Activated naive CD4-positive, alpha-beta T cell treated with Interleukin-2 at 50 U/mL for 16 hours (primary cell): ENCODE data around the gene GPALPP1.
"Not testable (repeated sequence)": the region's sequence is repeated elsewhere in the genome, so short reads cannot be mapped to it uniquely, and the experiment has no call there.

ENCODE experiments used
- DNase-seq: peaks from one replicate; pipeline ENCODE4 v3.0.0-alpha.2; 2020

GPALPP1 gene

GRCh38 chr13:44989071-44989889, at the start of gene GPALPP1, which contains the start of gene NUFIP1:
Gene GPALPP1 (plus strand): TSS chr13:44989538. CDS start chr13:44989655, 117 bp downstream.
Gene NUFIP1 (minus strand): TSS chr13:44989471. CDS start chr13:44989436, 35 bp downstream.
- peak; percentile 93 for DNase-seq

GRCh38 chr13:44943411-44943810, 45.9 kb upstream of the GPALPP1 start:
- DNase-seq = not testable (repeated sequence)

- DNase-seq = no peak
Measured at GRCh38 chr13:44951184-44951583, 38.2 kb upstream of the GPALPP1 start.

GRCh38 chr13:44952671-44953070, 36.7 kb upstream of the GPALPP1 start:
- no peak for DNase-seq

GRCh38 chr13:44954224-44954623, 35.1 kb upstream of the GPALPP1 start:
- DNase-seq = no peak

- no peak for DNase-seq
Measured at GRCh38 chr13:44955406-44955805, 33.9 kb upstream of the GPALPP1 start.

- DNase-seq = no peak
Measured at GRCh38 chr13:44961997-44962396, 27.3 kb upstream of the GPALPP1 start.

- no peak for DNase-seq
Measured at GRCh38 chr13:44967704-44968433, 21.5 kb upstream of the GPALPP1 start.

- no peak for DNase-seq
Measured at GRCh38 chr13:44968434-44968815, 20.9 kb upstream of the GPALPP1 start.

GRCh38 chr13:44969551-44970484, 19.5 kb upstream of the GPALPP1 start:
- DNase-seq = no peak

GRCh38 chr13:44971656-44972595, 17.4 kb upstream of the GPALPP1 start:
- DNase-seq = no peak

- DNase-seq = no peak
Measured at GRCh38 chr13:44972956-44973581, 16.3 kb upstream of the GPALPP1 start.

- no peak for DNase-seq
Measured at GRCh38 chr13:44974056-44974793, 15.1 kb upstream of the GPALPP1 start.

- no peak for DNase-seq
Measured at GRCh38 chr13:44976196-44976595, 13.1 kb upstream of the GPALPP1 start.

- DNase-seq = no peak
Measured at GRCh38 chr13:44976949-44977583, 12.3 kb upstream of the GPALPP1 start.

GRCh38 chr13:44978328-44978727, 11.0 kb upstream of the GPALPP1 start:
- no peak for DNase-seq

- DNase-seq = no peak
Measured at GRCh38 chr13:44989941-44990340, 603 bp downstream of the GPALPP1 start.

- DNase-seq = no peak
Measured at GRCh38 chr13:45003417-45003816, 14.1 kb downstream of the GPALPP1 start.

- DNase-seq = no peak
Measured at GRCh38 chr13:45004096-45004495, 14.8 kb downstream of the GPALPP1 start.

- DNase-seq = no peak
Measured at GRCh38 chr13:45007225-45007624, 17.9 kb downstream of the GPALPP1 start.
